ENCODE data around the gene CBX3. TPM values are rescaled to one million over a fixed set of nuclear protein-coding genes. Genes with fewer than 3 reads are reported as not detected.
A peak's percentile ranks its signal among the peaks of the same experiment; 100 is the strongest.

The CBX3 gene
- total RNA-seq, 1 experiment from 2014 or later, result 132 TPM

DNA sequence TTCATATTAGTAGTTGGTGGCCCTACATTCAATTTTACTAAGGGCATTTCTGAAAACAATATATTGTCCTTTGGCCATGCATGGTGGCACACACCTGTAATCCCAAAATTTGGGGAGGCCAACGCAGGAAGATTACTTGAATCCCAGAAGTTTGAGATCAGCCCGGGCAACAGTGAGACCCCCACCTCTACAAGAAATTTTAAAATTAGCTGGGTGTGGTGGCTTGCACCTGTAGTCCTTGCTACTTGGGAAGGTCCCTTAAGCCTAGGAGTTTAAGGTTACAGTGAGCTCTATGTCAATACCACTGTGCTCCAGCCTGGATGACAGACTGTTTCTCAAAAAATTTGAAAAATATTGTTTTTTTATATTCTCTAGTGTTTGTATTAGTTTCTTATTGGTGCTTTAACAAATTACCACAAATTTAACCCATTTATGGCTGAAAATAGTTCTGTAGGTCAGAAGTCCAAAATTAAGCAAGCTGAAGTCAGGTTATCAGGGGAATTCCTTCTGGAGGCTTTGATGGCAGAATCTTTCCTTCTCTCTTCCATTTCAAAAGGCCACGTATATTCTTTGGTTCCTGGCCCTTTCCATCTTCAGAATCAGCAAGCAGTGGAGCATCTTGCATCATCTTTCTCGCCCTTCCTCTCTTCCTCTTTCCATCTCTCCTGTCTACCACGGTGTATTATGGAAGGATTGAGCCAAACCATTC is 12.4 kb downstream of the CBX3 start:
- ChIA-PET POLR2A (ENCODE audit: unreplicated experiment) (no interaction called here), CTCF (no interaction called here)
- Histone ChIP-seq H3K9me2 (replicated peaks; ENCODE audit: low read length) (no peaks in the 10 kb centered on the region), H3K27me3 (ENCODE audit: low read length) (no peaks in the 10 kb centered on the region), H2AFZ (ENCODE audit: low read length) (no peak overlapping the region), H3K27ac (ENCODE audit: low read length) (no peak overlapping the region), H3K9me3 (ENCODE audit: low read length) (no peaks in the 10 kb centered on the region), H4K20me1 (ENCODE audit: low read length) (peaks cover 12% of the 10 kb centered on the region; the same call in 1 of the 2 replicates), H3K4me1 (ENCODE audit: insufficient read depth, low read length) (no peaks in the 10 kb centered on the region), H3K4me3 (ENCODE audit: low read length) (no peak overlapping the region), H3K79me2 (ENCODE audit: low read length) (0 out of 2 replicates have a peak, but pooled peaks cover 6% of the 10 kb centered on the region), H3K36me3 (ENCODE audit: low read depth, low read length) (peaks cover 39% of the 10 kb centered on the region), H3F3A (ENCODE audit: low read length, unreplicated experiment) (no peaks in the 10 kb centered on the region), H3K4me2 (ENCODE audit: low read length) (no peak overlapping the region), H3K9ac (ENCODE audit: low read length) (no peak overlapping the region)
- ATAC-seq (no peak), DNase-seq (no peak)
- TF ChIP-seq EZH2phosphoT487 (IDR thresholded peaks at IDR 0.05; ENCODE audit: borderline replicate concordance, low read length), result no peak
- no peak for TF ChIP-seq EZH2 (IDR thresholded peaks at IDR 0.05; ENCODE audit: low read length, unreplicated experiment)
- TF ChIP-seq, protein P1, sequence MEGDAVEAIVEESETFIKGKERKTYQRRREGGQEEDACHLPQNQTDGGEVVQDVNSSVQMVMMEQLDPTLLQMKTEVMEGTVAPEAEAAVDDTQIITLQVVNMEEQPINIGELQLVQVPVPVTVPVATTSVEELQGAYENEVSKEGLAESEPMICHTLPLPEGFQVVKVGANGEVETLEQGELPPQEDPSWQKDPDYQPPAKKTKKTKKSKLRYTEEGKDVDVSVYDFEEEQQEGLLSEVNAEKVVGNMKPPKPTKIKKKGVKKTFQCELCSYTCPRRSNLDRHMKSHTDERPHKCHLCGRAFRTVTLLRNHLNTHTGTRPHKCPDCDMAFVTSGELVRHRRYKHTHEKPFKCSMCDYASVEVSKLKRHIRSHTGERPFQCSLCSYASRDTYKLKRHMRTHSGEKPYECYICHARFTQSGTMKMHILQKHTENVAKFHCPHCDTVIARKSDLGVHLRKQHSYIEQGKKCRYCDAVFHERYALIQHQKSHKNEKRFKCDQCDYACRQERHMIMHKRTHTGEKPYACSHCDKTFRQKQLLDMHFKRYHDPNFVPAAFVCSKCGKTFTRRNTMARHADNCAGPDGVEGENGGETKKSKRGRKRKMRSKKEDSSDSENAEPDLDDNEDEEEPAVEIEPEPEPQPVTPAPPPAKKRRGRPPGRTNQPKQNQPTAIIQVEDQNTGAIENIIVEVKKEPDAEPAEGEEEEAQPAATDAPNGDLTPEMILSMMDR (conservative IDR thresholded peaks at IDR 0.05; ENCODE audit: low read depth, low read length), result no peak
- intact Hi-C loops (cut with micrococcal nuclease), result no loop called here
- no TSS peak for BruUV-seq (replicated peaks)

DNA sequence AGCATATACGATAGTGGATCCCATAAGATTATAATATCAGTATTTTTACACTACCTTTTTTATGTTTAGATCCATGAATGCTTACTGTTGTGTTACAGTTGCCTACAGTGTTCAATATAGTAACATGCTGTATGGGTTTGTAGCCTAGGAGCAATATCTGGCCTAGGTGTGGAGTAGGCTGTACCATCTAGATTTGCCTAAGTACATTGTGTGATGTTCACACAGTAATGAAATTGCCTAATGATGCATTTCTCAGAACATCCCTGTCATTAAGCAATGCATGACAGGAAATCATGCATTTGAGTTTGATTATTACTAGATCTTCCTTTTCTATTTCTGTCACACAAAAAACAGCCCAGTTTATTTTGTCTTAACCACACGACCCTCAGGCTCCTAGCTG is 14.5 kb downstream of the CBX3 start:
- ATAC-seq, result peak; percentile 32

DNA sequence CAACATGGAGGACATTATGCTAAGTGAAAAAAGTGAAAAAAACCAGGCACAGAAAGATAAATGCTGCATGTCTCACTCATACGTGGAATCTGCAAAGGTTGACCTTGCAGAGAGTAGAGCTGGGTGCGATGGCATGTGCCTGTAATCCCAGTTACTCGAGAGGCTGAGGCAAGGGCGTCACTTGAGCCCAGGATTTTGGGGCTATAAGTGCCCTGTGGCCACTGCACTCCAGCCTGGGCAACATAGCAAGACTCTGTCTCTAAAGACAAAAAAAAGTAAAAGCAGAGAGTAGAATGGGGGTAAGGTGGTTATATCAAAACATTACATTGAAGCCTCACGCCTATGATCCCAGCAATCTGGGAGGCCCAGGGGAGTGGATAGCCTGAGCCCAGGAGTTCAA is 22.8 kb downstream of the CBX3 start:
- intact Hi-C loops (cut with micrococcal nuclease), result no loop called here
- Histone ChIP-seq H3K79me2 (ENCODE audit: low read length) (no peaks in the 10 kb centered on the region), H3K27ac (ENCODE audit: low read length) (no peak overlapping the region), H3K9me2 (replicated peaks; ENCODE audit: low read length) (no peaks in the 10 kb centered on the region), H3F3A (ENCODE audit: low read length, unreplicated experiment) (no peaks in the 10 kb centered on the region), H4K20me1 (ENCODE audit: low read length) (no peaks in the 10 kb centered on the region), H3K4me3 (ENCODE audit: low read length) (no peak overlapping the region), H3K4me1 (ENCODE audit: insufficient read depth, low read length) (no peaks in the 10 kb centered on the region), H3K9me3 (ENCODE audit: low read length) (no peaks in the 10 kb centered on the region), H2AFZ (ENCODE audit: low read length) (no peak overlapping the region), H3K36me3 (ENCODE audit: low read depth, low read length) (no peaks in the 10 kb centered on the region), H3K27me3 (ENCODE audit: low read length) (no peaks in the 10 kb centered on the region), H3K4me2 (ENCODE audit: low read length) (no peak overlapping the region), H3K9ac (ENCODE audit: low read length) (no peak overlapping the region)
- POLR2A ChIA-PET (ENCODE audit: unreplicated experiment), result no interaction called here
- TF ChIP-seq EZH2 (IDR thresholded peaks at IDR 0.05; ENCODE audit: low read length, unreplicated experiment) (no peak), EZH2phosphoT487 (IDR thresholded peaks at IDR 0.05; ENCODE audit: borderline replicate concordance, low read length) (no peak)
- TF ChIP-seq, protein P1 (conservative IDR thresholded peaks at IDR 0.05; ENCODE audit: low read depth, low read length), result no peak
- DNase-seq, result no peak
- ATAC-seq, result no peak
- BruUV-seq (replicated peaks), result no TSS peak
- CTCF ChIA-PET, result no interaction called here

More for the DNA sequence above, 14.5 kb downstream of the CBX3 start:
- ChIA-PET POLR2A (ENCODE audit: unreplicated experiment) (no interaction called here), CTCF (no interaction called here)
- no peak overlapping the region for H3K9ac ChIP-seq (ENCODE audit: low read length)
- BruUV-seq (replicated peaks), result no TSS peak
- no peak overlapping the region for H3K27ac ChIP-seq (ENCODE audit: low read length)
- peaks cover 18% of the 10 kb centered on the region for H3K36me3 ChIP-seq (ENCODE audit: low read depth, low read length)
- H3F3A ChIP-seq (ENCODE audit: low read length, unreplicated experiment), result no peaks in the 10 kb centered on the region
- no peak overlapping the region for H3K4me2 ChIP-seq (ENCODE audit: low read length)
- no peak overlapping the region for H3K4me3 ChIP-seq (ENCODE audit: low read length)
- no peaks in the 10 kb centered on the region for H3K4me1 ChIP-seq (ENCODE audit: insufficient read depth, low read length)
- intact Hi-C loops (cut with micrococcal nuclease), result no loop called here
- no peaks in the 10 kb centered on the region for H3K9me3 ChIP-seq (ENCODE audit: low read length)
- no peak overlapping the region for H2AFZ ChIP-seq (ENCODE audit: low read length)
- TF ChIP-seq, protein P1 (conservative IDR thresholded peaks at IDR 0.05; ENCODE audit: low read depth, low read length), result no peak
- no peak for TF ChIP-seq EZH2 (IDR thresholded peaks at IDR 0.05; ENCODE audit: low read length, unreplicated experiment)
- no peak for TF ChIP-seq EZH2phosphoT487 (IDR thresholded peaks at IDR 0.05; ENCODE audit: borderline replicate concordance, low read length)
- no peaks in the 10 kb centered on the region for H4K20me1 ChIP-seq (ENCODE audit: low read length)
- H3K9me2 ChIP-seq (replicated peaks; ENCODE audit: low read length), result no peaks in the 10 kb centered on the region
- H3K79me2 ChIP-seq (ENCODE audit: low read length), result no peaks in the 10 kb centered on the region
- no peaks in the 10 kb centered on the region for H3K27me3 ChIP-seq (ENCODE audit: low read length)
- DNase-seq, result no peak

Data from PC-3 (cell line).